ENCODE measurements around the gene COL23A1. TPM values are rescaled to one million over a fixed set of nuclear protein-coding genes. Genes with fewer than 3 reads are reported as not detected.
"Not testable (repeated sequence)": the region's sequence is repeated elsewhere in the genome, so short reads cannot be mapped to it uniquely, and the experiment has no call there.

COL23A1 gene
- total RNA-seq, 2 donors from 2014 or later = not detected

DNA sequence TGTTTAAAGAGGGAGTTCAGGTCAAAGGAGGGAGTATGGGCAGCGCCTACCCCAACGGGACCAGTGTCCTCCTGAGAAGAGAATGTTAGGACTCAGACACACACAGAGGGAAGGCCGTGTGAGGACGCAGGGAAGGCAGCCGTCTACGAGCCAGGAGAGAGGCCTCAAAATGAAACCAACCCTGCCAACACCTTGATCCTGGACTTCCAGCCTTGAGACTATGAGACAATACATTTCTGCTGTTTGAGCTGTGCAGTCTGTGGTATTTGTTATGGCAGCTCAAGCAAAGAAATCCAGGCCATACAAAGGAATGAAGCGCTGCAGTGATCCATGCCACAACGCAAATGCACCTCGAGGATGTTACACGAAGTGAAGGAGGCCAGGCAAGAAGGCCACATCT is 97.9 kb downstream of the COL23A1 start:
- no peaks in the 10 kb centered on the region for H3K9me3 ChIP-seq (ENCODE audit: control insufficient read depth, low read length, poor library complexity, severe bottlenecking)
- DNase-seq (no peak), ATAC-seq (no peak)
- H3K4me3 Mint-ChIP-seq = no peak overlapping the region
- peaks cover 3% of the 10 kb centered on the region for H3K4me1 Mint-ChIP-seq
- peaks cover 46% of the 10 kb centered on the region for H3K27me3 Mint-ChIP-seq
- no peaks in the 10 kb centered on the region for H3K36me3 Mint-ChIP-seq (ENCODE audit: low read depth)
- no peak overlapping the region for H3K27ac Mint-ChIP-seq

- Mint-ChIP-seq H3K4me1 (peaks cover 3% of the 10 kb centered on the region), H3K4me3 (no peak overlapping the region), H3K27ac (no peak overlapping the region), H3K27me3 (peaks cover 51% of the 10 kb centered on the region), H3K36me3 (ENCODE audit: low read depth) (no peaks in the 10 kb centered on the region)
- H3K9me3 ChIP-seq (ENCODE audit: control insufficient read depth, low read length, poor library complexity, severe bottlenecking) = no peaks in the 10 kb centered on the region
- ATAC-seq (no peak), DNase-seq (no peak)
These were observed 99.1 kb downstream of the COL23A1 start for GRCh38 chr5:178490935-178491652.

- no peak overlapping the region for H3K27ac Mint-ChIP-seq
- peaks cover 3% of the 10 kb centered on the region for H3K4me1 Mint-ChIP-seq
- H3K9me3 ChIP-seq (ENCODE audit: control insufficient read depth, low read length, poor library complexity, severe bottlenecking) = no peaks in the 10 kb centered on the region
- no peak for ATAC-seq
- no peak for DNase-seq
- H3K4me3 Mint-ChIP-seq = no peak overlapping the region
- H3K36me3 Mint-ChIP-seq (ENCODE audit: low read depth) = no peaks in the 10 kb centered on the region
- peaks cover 41% of the 10 kb centered on the region for H3K27me3 Mint-ChIP-seq
These were observed 100.8 kb downstream of the COL23A1 start for GRCh38 chr5:178489271-178489976.

- no peaks in the 10 kb centered on the region for H3K9me3 ChIP-seq (ENCODE audit: control insufficient read depth, low read length, poor library complexity, severe bottlenecking)
- H3K4me3 Mint-ChIP-seq = no peak overlapping the region
- no peak overlapping the region for H3K27ac Mint-ChIP-seq
- DNase-seq (no peak), ATAC-seq (no peak)
- no peaks in the 10 kb centered on the region for H3K36me3 Mint-ChIP-seq (ENCODE audit: low read depth)
- peaks cover 6% of the 10 kb centered on the region for H3K4me1 Mint-ChIP-seq
- H3K27me3 Mint-ChIP-seq = peaks cover 36% of the 10 kb centered on the region
These were observed 101.5 kb downstream of the COL23A1 start for GRCh38 chr5:178488696-178489095.

- no peaks in the 10 kb centered on the region for H3K36me3 Mint-ChIP-seq (ENCODE audit: low read depth)
- H3K4me1 Mint-ChIP-seq = peaks cover 8% of the 10 kb centered on the region
These were observed 102.1 kb downstream of the COL23A1 start for GRCh38 chr5:178487911-178488600.

DNA sequence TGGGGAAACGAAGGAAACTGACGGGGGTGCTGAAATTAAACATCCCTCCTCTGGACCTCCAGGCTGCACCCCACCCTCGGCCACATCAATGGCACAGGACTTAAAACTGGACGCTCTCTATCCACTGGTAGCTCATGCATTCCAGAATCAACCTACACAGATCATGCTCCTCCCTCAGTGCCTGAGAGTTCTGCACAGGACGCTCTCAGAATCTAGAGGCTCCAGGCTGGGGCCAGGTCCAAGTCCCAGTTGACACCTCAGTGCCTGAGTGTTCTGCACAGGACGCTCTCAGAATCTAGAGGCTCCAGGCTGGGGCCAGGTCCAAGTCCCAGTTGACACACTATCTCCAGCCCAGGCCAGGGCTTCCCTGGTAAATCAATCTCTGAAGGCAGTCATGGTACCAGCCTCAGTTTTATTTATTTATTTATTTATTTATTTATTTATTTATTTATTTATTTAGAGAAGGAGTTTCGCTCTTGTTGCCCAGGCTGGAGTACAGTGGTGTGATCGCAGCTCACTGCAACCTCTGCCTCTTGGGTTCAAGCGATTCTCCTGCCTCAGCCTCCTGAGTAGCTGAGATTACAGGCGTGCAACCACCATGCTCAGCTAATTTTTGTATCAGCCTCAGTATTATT is 103.2 kb downstream of the COL23A1 start:
- not testable (repeated sequence) for H3K4me3 Mint-ChIP-seq; H3K4me1 Mint-ChIP-seq; H3K9me3 ChIP-seq (ENCODE audit: control insufficient read depth, low read length, poor library complexity, severe bottlenecking); H3K27ac Mint-ChIP-seq; ATAC-seq; DNase-seq; H3K36me3 Mint-ChIP-seq (ENCODE audit: low read depth)
- peaks cover 29% of the 10 kb centered on the region for H3K27me3 Mint-ChIP-seq

More at GRCh38 chr5:178487911-178488600, 102.1 kb downstream of the COL23A1 start:
- Mint-ChIP-seq H3K27me3 (peaks cover 30% of the 10 kb centered on the region), H3K4me3 (no peak overlapping the region), H3K27ac (no peak overlapping the region)
- ATAC-seq (no peak), DNase-seq (no peak)
- no peaks in the 10 kb centered on the region for H3K9me3 ChIP-seq (ENCODE audit: control insufficient read depth, low read length, poor library complexity, severe bottlenecking)

DNA sequence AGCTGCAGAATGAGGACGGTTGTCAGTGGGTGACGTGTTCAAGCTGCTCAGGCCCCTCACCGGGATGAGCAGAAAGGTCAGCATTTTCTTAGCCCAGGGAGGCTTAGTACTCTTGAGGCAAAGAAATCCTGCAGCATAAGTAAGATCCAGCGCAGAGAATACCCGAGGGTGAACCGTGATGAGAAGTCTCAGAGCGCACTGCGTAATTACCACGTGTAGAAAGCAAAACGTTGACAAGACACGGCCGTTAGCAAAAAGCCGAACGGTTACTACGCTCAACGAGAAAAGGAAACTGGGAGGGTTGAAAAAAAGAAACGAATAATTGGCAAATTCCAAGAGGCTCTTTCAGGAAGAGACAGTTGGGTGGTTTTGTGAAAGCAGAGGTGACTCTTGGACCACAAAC is 104.0 kb downstream of the COL23A1 start:
- H3K36me3 Mint-ChIP-seq (ENCODE audit: low read depth) = no peaks in the 10 kb centered on the region
- no peak overlapping the region for H3K27ac Mint-ChIP-seq
- peaks cover 8% of the 10 kb centered on the region for H3K4me1 Mint-ChIP-seq
- H3K9me3 ChIP-seq (ENCODE audit: control insufficient read depth, low read length, poor library complexity, severe bottlenecking) = no peaks in the 10 kb centered on the region
- ATAC-seq (no peak), DNase-seq (no peak)
- no peak overlapping the region for H3K4me3 Mint-ChIP-seq
- peaks cover 29% of the 10 kb centered on the region for H3K27me3 Mint-ChIP-seq

DNA sequence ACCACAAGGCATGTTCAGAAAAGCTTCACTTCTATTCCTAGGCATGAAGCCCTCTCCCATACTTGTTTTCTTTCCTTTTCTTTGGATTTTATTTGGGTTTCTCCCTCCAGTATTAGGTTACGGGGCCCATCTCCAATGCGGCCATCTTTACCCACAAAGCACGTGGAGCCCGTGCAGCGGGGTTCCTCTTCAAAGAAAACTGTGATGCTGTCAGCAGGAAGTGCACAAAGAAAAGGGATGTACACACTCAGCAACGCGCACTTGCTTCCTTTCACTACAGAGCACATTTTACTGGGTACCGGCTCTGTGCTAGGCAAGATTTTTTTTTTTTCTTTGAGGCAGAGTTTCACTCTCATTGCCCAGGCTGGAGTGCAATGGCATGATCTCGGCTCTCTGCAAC is 106.6 kb downstream of the COL23A1 start:
- no peak overlapping the region for H3K27ac Mint-ChIP-seq
- peak; percentile 98 for ATAC-seq
- peaks cover 5% of the 10 kb centered on the region for H3K4me1 Mint-ChIP-seq

GRCh38 chr5:178479261-178479660 is 110.9 kb downstream of the COL23A1 start:
- ATAC-seq (no peak), DNase-seq (no peak)
- no peak overlapping the region for H3K4me3 Mint-ChIP-seq
- peaks cover 42% of the 10 kb centered on the region for H3K27me3 Mint-ChIP-seq
- H3K27ac Mint-ChIP-seq = no peak overlapping the region
- H3K4me1 Mint-ChIP-seq = peaks cover 5% of the 10 kb centered on the region
- peaks cover 2% of the 10 kb centered on the region for H3K36me3 Mint-ChIP-seq (ENCODE audit: low read depth)
- H3K9me3 ChIP-seq (ENCODE audit: control insufficient read depth, low read length, poor library complexity, severe bottlenecking) = no peaks in the 10 kb centered on the region

More for the DNA sequence above, 106.6 kb downstream of the COL23A1 start:
- peak overlapping the region; percentile 69 for H3K4me3 Mint-ChIP-seq
- peaks cover 2% of the 10 kb centered on the region for H3K36me3 Mint-ChIP-seq (ENCODE audit: low read depth)
- DNase-seq = no peak
- H3K27me3 Mint-ChIP-seq = peaks cover 32% of the 10 kb centered on the region
- H3K9me3 ChIP-seq (ENCODE audit: control insufficient read depth, low read length, poor library complexity, severe bottlenecking) = no peaks in the 10 kb centered on the region

GRCh38 chr5:178478370-178478769 is 111.8 kb downstream of the COL23A1 start:
- no peaks in the 10 kb centered on the region for H3K9me3 ChIP-seq (ENCODE audit: control insufficient read depth, low read length, poor library complexity, severe bottlenecking)
- Mint-ChIP-seq H3K36me3 (ENCODE audit: low read depth) (peaks cover 2% of the 10 kb centered on the region), H3K27ac (no peak overlapping the region), H3K4me3 (no peak overlapping the region), H3K27me3 (peaks cover 47% of the 10 kb centered on the region), H3K4me1 (no peaks in the 10 kb centered on the region)
- no peak for DNase-seq
- ATAC-seq = no peak

DNA sequence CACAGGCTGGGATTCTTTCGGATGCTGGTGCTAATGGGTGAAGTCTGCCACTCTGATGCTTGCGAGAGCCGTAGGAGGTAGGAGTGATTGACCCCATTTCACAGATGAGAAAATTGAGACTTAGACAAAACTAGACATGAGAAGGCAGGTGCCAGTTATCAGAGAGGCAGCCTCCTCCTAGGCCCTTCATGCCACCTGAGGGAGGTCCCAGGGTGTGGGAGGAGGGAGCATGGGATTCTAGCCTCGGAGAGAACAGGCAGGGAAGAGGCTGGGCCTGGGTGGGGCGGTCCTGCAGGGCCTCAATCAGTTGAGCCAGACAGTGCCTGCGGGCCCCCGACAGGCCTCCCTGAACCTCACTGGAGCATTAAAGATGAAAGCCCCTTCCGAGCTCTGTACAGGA is 112.4 kb downstream of the COL23A1 start:
- Mint-ChIP-seq H3K4me3 (no peak overlapping the region), H3K4me1 (no peaks in the 10 kb centered on the region), H3K27ac (no peak overlapping the region), H3K36me3 (ENCODE audit: low read depth) (peaks cover 2% of the 10 kb centered on the region), H3K27me3 (peaks cover 47% of the 10 kb centered on the region)
- DNase-seq (no peak), ATAC-seq (no peak)
- no peaks in the 10 kb centered on the region for H3K9me3 ChIP-seq (ENCODE audit: control insufficient read depth, low read length, poor library complexity, severe bottlenecking)

- Mint-ChIP-seq H3K4me1 (no peaks in the 10 kb centered on the region), H3K4me3 (no peak overlapping the region), H3K27me3 (peaks cover 47% of the 10 kb centered on the region), H3K36me3 (ENCODE audit: low read depth) (peaks cover 2% of the 10 kb centered on the region), H3K27ac (no peak overlapping the region)
- no peak for DNase-seq
- no peaks in the 10 kb centered on the region for H3K9me3 ChIP-seq (ENCODE audit: control insufficient read depth, low read length, poor library complexity, severe bottlenecking)
- no peak for ATAC-seq
These were observed 113.0 kb downstream of the COL23A1 start for GRCh38 chr5:178476972-178477754.

Data from T-helper 17 cell (primary cell).